ENCODE data around the gene TRIM26. TPM values are rescaled to one million over a fixed set of nuclear protein-coding genes. Genes with fewer than 3 reads are reported as not detected.

TRIM26 gene
- polyA plus RNA-seq, 1 donor from 2014 or later, result 25.9 TPM

- Histone ChIP-seq H3K9me3 (ENCODE audit: low read length) (no peaks in the 10 kb centered on the region), H3K27me3 (ENCODE audit: insufficient read depth, low read depth, low read length) (peaks cover 8% of the 10 kb centered on the region)
- TF ChIP-seq TAF1 (IDR thresholded peaks at IDR 0.05; ENCODE audit: low read depth), result no peak
- TF ChIP-seq MXI1 (conservative IDR thresholded peaks at IDR 0.05; ENCODE audit: poor library complexity, severe bottlenecking), result no peak
- no peak for TF ChIP-seq CTCF (IDR thresholded peaks at IDR 0.05; ENCODE audit: poor library complexity, severe bottlenecking)
- no peak for TF ChIP-seq EP300 (conservative IDR thresholded peaks at IDR 0.05; ENCODE audit: poor library complexity, severe bottlenecking)
- no peak for TF ChIP-seq EZH2 (IDR thresholded peaks at IDR 0.05; ENCODE audit: borderline replicate concordance, insufficient read depth, low read length, poor library complexity, severe bottlenecking)
- no peak for TF ChIP-seq SMC3 (conservative IDR thresholded peaks at IDR 0.05; ENCODE audit: poor library complexity)
- no peak for TF ChIP-seq RAD21 (conservative IDR thresholded peaks at IDR 0.05)
- TF ChIP-seq, protein P1, sequence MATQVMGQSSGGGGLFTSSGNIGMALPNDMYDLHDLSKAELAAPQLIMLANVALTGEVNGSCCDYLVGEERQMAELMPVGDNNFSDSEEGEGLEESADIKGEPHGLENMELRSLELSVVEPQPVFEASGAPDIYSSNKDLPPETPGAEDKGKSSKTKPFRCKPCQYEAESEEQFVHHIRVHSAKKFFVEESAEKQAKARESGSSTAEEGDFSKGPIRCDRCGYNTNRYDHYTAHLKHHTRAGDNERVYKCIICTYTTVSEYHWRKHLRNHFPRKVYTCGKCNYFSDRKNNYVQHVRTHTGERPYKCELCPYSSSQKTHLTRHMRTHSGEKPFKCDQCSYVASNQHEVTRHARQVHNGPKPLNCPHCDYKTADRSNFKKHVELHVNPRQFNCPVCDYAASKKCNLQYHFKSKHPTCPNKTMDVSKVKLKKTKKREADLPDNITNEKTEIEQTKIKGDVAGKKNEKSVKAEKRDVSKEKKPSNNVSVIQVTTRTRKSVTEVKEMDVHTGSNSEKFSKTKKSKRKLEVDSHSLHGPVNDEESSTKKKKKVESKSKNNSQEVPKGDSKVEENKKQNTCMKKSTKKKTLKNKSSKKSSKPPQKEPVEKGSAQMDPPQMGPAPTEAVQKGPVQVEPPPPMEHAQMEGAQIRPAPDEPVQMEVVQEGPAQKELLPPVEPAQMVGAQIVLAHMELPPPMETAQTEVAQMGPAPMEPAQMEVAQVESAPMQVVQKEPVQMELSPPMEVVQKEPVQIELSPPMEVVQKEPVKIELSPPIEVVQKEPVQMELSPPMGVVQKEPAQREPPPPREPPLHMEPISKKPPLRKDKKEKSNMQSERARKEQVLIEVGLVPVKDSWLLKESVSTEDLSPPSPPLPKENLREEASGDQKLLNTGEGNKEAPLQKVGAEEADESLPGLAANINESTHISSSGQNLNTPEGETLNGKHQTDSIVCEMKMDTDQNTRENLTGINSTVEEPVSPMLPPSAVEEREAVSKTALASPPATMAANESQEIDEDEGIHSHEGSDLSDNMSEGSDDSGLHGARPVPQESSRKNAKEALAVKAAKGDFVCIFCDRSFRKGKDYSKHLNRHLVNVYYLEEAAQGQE (IDR thresholded peaks at IDR 0.05; ENCODE audit: borderline replicate concordance), result no peak
- TF ChIP-seq POLR2AphosphoS5 (IDR thresholded peaks at IDR 0.05), result no peak
Observed at GRCh38 chr6:30136570-30137286, 76.5 kb downstream of the TRIM26 start.

DNA sequence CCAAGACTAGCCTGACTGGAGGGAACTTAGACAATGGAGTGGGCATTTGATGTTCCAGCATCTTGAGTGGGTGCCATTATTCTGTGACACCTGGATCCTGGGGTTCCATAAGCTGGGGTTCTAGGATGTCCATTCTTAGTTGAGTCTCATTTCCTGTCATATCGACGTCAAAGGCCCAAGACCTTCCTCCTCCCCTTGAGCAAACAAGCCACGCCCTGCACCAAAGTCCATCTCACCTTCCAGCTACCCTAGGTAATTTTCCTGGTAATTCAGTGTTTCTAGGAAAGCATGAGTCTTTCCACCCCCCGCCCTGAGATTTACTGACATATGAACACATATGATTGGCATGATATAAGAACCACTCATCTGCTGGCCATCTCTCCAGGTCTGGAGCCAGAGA is 77.4 kb downstream of the TRIM26 start, which contains the start of gene TRIM40:
Gene TRIM40 (plus strand): TSS at position 384 of the 400 bp plus-strand sequence. CDS start 897 bp downstream, outside the sequence.
- Histone ChIP-seq H3K36me3 (ENCODE audit: insufficient read depth, low read length) (no peaks in the 10 kb centered on the region), H4K20me1 (ENCODE audit: insufficient read depth) (no peaks in the 10 kb centered on the region), H3F3A (ENCODE audit: insufficient read depth, low read length, poor library complexity, severe bottlenecking) (no peaks in the 10 kb centered on the region), H3K27me3 (ENCODE audit: insufficient read depth, low read depth, low read length) (peaks cover 9% of the 10 kb centered on the region), H2AFZ (ENCODE audit: low read depth, low read length) (no peak within 1 kb of the TSS), H3K4me2 (ENCODE audit: low read length) (no peak within 1 kb of the TSS), H3K9me3 (ENCODE audit: low read length) (no peaks in the 10 kb centered on the region), H3K9me2 (ENCODE audit: insufficient read depth, low read length) (no peaks in the 10 kb centered on the region), H3K27ac (ENCODE audit: low read length) (no peak within 1 kb of the TSS), H3K79me2 (replicated peaks; ENCODE audit: insufficient read depth, low read length) (no peaks in the 10 kb centered on the region), H3K4me3 (ENCODE audit: low read length) (no peak within 1 kb of the TSS), H3K9ac (ENCODE audit: low read length) (no peak within 1 kb of the TSS)
- TF ChIP-seq EP300 (conservative IDR thresholded peaks at IDR 0.05; ENCODE audit: poor library complexity, severe bottlenecking), result no peak
- no peak for TF ChIP-seq EZH2 (IDR thresholded peaks at IDR 0.05; ENCODE audit: borderline replicate concordance, insufficient read depth, low read length, poor library complexity, severe bottlenecking)
- no peak for TF ChIP-seq CTCF (IDR thresholded peaks at IDR 0.05; ENCODE audit: poor library complexity, severe bottlenecking)
- no peak for TF ChIP-seq SMC3 (conservative IDR thresholded peaks at IDR 0.05; ENCODE audit: poor library complexity)
- no peak for TF ChIP-seq POLR2AphosphoS5 (IDR thresholded peaks at IDR 0.05)
- TF ChIP-seq, protein P1 (IDR thresholded peaks at IDR 0.05; ENCODE audit: borderline replicate concordance), result no peak
- TF ChIP-seq TAF1 (IDR thresholded peaks at IDR 0.05; ENCODE audit: low read depth), result no peak
- TF ChIP-seq MXI1 (conservative IDR thresholded peaks at IDR 0.05; ENCODE audit: poor library complexity, severe bottlenecking), result no peak
- no peak for TF ChIP-seq RAD21 (conservative IDR thresholded peaks at IDR 0.05)

More at GRCh38 chr6:30136570-30137286, 76.5 kb downstream of the TRIM26 start:
- no peaks in the 10 kb centered on the region for H3K79me2 ChIP-seq (replicated peaks; ENCODE audit: insufficient read depth, low read length)
- H3K36me3 ChIP-seq (ENCODE audit: insufficient read depth, low read length), result no peaks in the 10 kb centered on the region
- no peak overlapping the region for H3K4me3 ChIP-seq (ENCODE audit: low read length)
- H3K9ac ChIP-seq (ENCODE audit: low read length), result no peak overlapping the region
- H3K9me2 ChIP-seq (ENCODE audit: insufficient read depth, low read length), result no peaks in the 10 kb centered on the region
- H4K20me1 ChIP-seq (ENCODE audit: insufficient read depth), result no peaks in the 10 kb centered on the region
- H3F3A ChIP-seq (ENCODE audit: insufficient read depth, low read length, poor library complexity, severe bottlenecking), result no peaks in the 10 kb centered on the region
- H3K4me2 ChIP-seq (ENCODE audit: low read length), result no peak overlapping the region
- H3K27ac ChIP-seq (ENCODE audit: low read length), result no peak overlapping the region
- no peak overlapping the region for H2AFZ ChIP-seq (ENCODE audit: low read depth, low read length)

All from neural cell (in vitro differentiated cells).